Astrocyte (in vitro differentiated cells and primary cell): ENCODE measurements around the gene UBE2J2. TPM values are rescaled to one million over a fixed set of nuclear protein-coding genes. Genes with fewer than 3 reads are reported as not detected.

Experiments
- DNase-seq: peaks from one replicate; pipeline ENCODE4 v3.0.0-alpha.2; 2010; ENCODE audit warnings: low read depth
- FAIRE-seq: peaks from 2 replicates; lab custom pipeline; 2011; peaks lifted over from hg19 to GRCh38; lab: Jason Lieb, UNC
- H2AFZ ChIP-seq: 2 replicates; pipeline ENCODE4 v1.6.0; 2012; ENCODE audit warnings: low read depth, low read length, inconsistent platforms
- H3K27ac ChIP-seq: 2 replicates; pipeline ENCODE4 v1.5.1; 2011; ENCODE audit warnings: low read depth, low read length, inconsistent platforms
- H3K27me3 ChIP-seq: 2 replicates; pipeline ENCODE4 v1.6.0; 2011; ENCODE audit warnings: low read length, inconsistent platforms; ENCODE audit not compliant: insufficient read depth
- H3K36me3 ChIP-seq: 2 replicates; pipeline ENCODE4 v1.5.1; 2011; ENCODE audit warnings: low read length, inconsistent platforms; ENCODE audit not compliant: insufficient read depth
- H3K4me1 ChIP-seq: 2 replicates; pipeline ENCODE4 v1.5.1; 2011; ENCODE audit warnings: low read length, inconsistent platforms; ENCODE audit not compliant: insufficient read depth
- H3K4me2 ChIP-seq: 2 replicates; pipeline ENCODE4 v1.6.0; 2012; ENCODE audit warnings: low read length, inconsistent platforms
- H3K4me3 ChIP-seq: 2 replicates; pipeline ENCODE4 v1.5.1; 2011; ENCODE audit warnings: low read depth, mild to moderate bottlenecking, low read length, inconsistent platforms; ENCODE audit not compliant: insufficient read depth
- H3K79me2 ChIP-seq: 2 replicates; pipeline ENCODE4 v1.6.0; 2012; ENCODE audit warnings: mild to moderate bottlenecking, low read length, inconsistent platforms; ENCODE audit not compliant: insufficient read depth
- H3K9ac ChIP-seq: 2 replicates; pipeline ENCODE4 v1.6.0; 2012; ENCODE audit warnings: mild to moderate bottlenecking, low read length, inconsistent platforms
- H3K9me3 ChIP-seq: 2 replicates; pipeline ENCODE4 v1.5.1; 2012; ENCODE audit warnings: low read depth, mild to moderate bottlenecking, low read length, inconsistent platforms; ENCODE audit not compliant: insufficient read depth
- H4K20me1 ChIP-seq: 2 replicates; pipeline ENCODE4 v1.6.0; 2012; ENCODE audit warnings: low read length, inconsistent platforms; ENCODE audit not compliant: insufficient read depth
- H3K27ac Mint-ChIP-seq: one replicate; pipeline ENCODE4 v1.8.0; 2021; ENCODE audit warnings: mild to moderate bottlenecking, mixed read lengths; ENCODE audit not compliant: unreplicated experiment
- H3K27me3 Mint-ChIP-seq: one replicate; pipeline ENCODE4 v1.8.0; 2021; ENCODE audit warnings: low read depth, mixed read lengths; ENCODE audit not compliant: unreplicated experiment
- H3K36me3 Mint-ChIP-seq: one replicate; pipeline ENCODE4 v1.8.0; 2021; ENCODE audit warnings: low read depth, mixed read lengths; ENCODE audit not compliant: unreplicated experiment
- H3K4me1 Mint-ChIP-seq: one replicate; pipeline ENCODE4 v1.8.0; 2021; ENCODE audit warnings: low read depth, mixed read lengths; ENCODE audit not compliant: unreplicated experiment
- H3K4me3 Mint-ChIP-seq: one replicate; pipeline ENCODE4 v1.8.0; 2021; ENCODE audit warnings: mild to moderate bottlenecking, moderate library complexity, mixed read lengths; ENCODE audit not compliant: unreplicated experiment
- H3K9me3 Mint-ChIP-seq: one replicate; pipeline ENCODE4 v1.8.0; 2021; ENCODE audit warnings: mild to moderate bottlenecking, mixed read lengths; ENCODE audit not compliant: unreplicated experiment
- EZH2 ChIP-seq: IDR thresholded peaks from 2 replicates; pipeline ENCODE4 v1.6.1; 2012; ENCODE audit warnings: mild to moderate bottlenecking, low read length, inconsistent platforms; ENCODE audit not compliant: insufficient read depth
- total RNA-seq: library from RNA; stranded (reverse); gene quantifications from 2 replicates; pipeline ENCODE4 v1.2.1, GENCODE V29; 2021
- TF ChIP-seq, protein P1 (sequence below): IDR thresholded peaks from 2 replicates; pipeline ENCODE4 v1.5.1; 2011; ENCODE audit warnings: low read depth, mild to moderate bottlenecking, inconsistent platforms, low read length, moderate library complexity; ENCODE audit not compliant: insufficient read depth

The UBE2J2 gene
- total RNA-seq, 1 donor from 2014 or later = 67.4 TPM

DNA sequence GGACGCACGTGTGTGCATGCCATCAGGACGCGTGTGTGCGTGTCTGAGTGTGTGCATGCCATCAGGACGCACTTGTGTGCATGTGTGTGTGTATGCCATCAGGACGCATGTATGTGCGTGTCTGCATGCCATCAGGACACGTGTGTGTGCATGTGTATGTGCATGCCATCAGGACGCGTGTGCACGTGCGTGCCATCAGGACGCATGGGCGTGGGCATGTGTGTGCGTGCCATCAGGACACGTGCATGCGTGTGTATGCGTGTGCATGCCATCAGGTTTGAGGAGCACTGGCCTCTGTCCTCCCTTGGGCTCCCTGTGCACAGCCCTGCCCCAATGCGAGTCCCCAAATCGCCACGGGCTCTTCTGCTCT lies 14.6 kb downstream of the UBE2J2 start:
- H3K4me3 ChIP-seq = no peak overlapping the region
- H3K9me3 Mint-ChIP-seq = no peaks in the 10 kb centered on the region
- no peak overlapping the region for H3K4me3 Mint-ChIP-seq
- no peaks in the 10 kb centered on the region for H3K27me3 Mint-ChIP-seq
- TF ChIP-seq, protein P1, sequence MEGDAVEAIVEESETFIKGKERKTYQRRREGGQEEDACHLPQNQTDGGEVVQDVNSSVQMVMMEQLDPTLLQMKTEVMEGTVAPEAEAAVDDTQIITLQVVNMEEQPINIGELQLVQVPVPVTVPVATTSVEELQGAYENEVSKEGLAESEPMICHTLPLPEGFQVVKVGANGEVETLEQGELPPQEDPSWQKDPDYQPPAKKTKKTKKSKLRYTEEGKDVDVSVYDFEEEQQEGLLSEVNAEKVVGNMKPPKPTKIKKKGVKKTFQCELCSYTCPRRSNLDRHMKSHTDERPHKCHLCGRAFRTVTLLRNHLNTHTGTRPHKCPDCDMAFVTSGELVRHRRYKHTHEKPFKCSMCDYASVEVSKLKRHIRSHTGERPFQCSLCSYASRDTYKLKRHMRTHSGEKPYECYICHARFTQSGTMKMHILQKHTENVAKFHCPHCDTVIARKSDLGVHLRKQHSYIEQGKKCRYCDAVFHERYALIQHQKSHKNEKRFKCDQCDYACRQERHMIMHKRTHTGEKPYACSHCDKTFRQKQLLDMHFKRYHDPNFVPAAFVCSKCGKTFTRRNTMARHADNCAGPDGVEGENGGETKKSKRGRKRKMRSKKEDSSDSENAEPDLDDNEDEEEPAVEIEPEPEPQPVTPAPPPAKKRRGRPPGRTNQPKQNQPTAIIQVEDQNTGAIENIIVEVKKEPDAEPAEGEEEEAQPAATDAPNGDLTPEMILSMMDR = no peak
- TF ChIP-seq EZH2 = no peak
- H3K36me3 Mint-ChIP-seq = peaks cover 9% of the 10 kb centered on the region
- H2AFZ ChIP-seq = no peak overlapping the region
- H3K9me3 ChIP-seq = no peaks in the 10 kb centered on the region
- no peak overlapping the region for H3K4me2 ChIP-seq
- no peak overlapping the region for H3K9ac ChIP-seq
- no peak for DNase-seq
- peaks cover 58% of the 10 kb centered on the region for H3K79me2 ChIP-seq
- H3K36me3 ChIP-seq = peaks cover 20% of the 10 kb centered on the region
- peaks cover 3% of the 10 kb centered on the region for H3K4me1 ChIP-seq
- H4K20me1 ChIP-seq = peaks cover 53% of the 10 kb centered on the region
- peaks cover 10% of the 10 kb centered on the region for H3K4me1 Mint-ChIP-seq
- no peaks in the 10 kb centered on the region for H3K27me3 ChIP-seq
- no peak overlapping the region for H3K27ac Mint-ChIP-seq
- no peak for FAIRE-seq
- H3K27ac ChIP-seq = no peak overlapping the region

DNA sequence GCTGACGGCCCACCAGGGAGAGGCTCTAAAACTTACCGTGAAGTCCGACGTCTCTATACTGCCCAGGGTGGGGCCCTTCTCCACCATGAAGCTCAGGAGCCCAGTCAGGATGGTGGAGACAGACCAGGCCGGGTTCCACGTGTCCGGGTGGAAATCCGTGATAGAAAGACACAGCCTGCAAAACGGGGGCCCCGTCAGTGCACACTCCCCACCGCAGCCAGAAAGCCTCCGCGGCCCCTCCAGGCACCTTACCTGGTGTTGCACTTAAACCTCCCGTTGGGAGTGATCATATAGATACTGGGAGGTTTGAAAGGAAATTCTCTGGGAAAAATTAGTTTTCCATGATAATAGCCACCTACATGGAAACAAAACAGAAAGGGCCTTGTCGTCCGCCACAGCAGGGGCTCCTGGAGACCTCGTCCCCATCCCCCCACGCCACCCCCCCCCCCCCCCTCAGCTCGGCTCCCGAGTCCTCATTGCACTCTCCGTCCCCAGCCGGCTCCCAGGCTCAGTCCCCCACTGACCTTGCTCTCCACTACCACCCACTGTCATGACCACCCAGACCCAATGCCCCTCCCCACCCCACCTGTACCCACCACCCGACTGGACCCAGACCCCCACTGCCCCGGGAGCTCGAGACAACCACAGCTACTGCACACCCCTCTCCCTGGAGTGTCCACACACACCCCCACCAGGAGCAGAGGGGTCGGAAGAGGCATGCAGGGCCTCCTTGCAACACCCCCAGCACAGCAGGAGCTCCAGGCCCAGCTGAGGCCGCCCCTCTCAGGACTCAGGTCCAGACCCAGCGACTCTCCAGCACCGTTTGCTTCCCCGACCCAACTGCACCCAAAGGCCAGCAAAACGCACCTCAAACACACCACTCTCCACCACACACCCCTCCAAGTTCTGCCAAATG lies 16.4 kb downstream of the UBE2J2 start:
- no peak overlapping the region for H2AFZ ChIP-seq
- Mint-ChIP-seq H3K4me3 (no peak overlapping the region), H3K36me3 (peaks cover 14% of the 10 kb centered on the region), H3K27me3 (no peaks in the 10 kb centered on the region), H3K9me3 (no peaks in the 10 kb centered on the region), H3K27ac (no peak overlapping the region), H3K4me1 (peaks cover 5% of the 10 kb centered on the region)
- no peaks in the 10 kb centered on the region for H3K4me1 ChIP-seq
- H3K9ac ChIP-seq = no peak overlapping the region
- DNase-seq (no peak), FAIRE-seq (no peak)
- H3K4me2 ChIP-seq = no peak overlapping the region
- no peak overlapping the region for H3K4me3 ChIP-seq
- no peaks in the 10 kb centered on the region for H3K27me3 ChIP-seq
- peaks cover 64% of the 10 kb centered on the region for H4K20me1 ChIP-seq
- no peaks in the 10 kb centered on the region for H3K9me3 ChIP-seq
- TF ChIP-seq, protein P1 = no peak
- no peak for TF ChIP-seq EZH2
- H3K27ac ChIP-seq = no peak overlapping the region
- H3K36me3 ChIP-seq = peaks cover 6% of the 10 kb centered on the region
- H3K79me2 ChIP-seq = peaks cover 39% of the 10 kb centered on the region

DNA sequence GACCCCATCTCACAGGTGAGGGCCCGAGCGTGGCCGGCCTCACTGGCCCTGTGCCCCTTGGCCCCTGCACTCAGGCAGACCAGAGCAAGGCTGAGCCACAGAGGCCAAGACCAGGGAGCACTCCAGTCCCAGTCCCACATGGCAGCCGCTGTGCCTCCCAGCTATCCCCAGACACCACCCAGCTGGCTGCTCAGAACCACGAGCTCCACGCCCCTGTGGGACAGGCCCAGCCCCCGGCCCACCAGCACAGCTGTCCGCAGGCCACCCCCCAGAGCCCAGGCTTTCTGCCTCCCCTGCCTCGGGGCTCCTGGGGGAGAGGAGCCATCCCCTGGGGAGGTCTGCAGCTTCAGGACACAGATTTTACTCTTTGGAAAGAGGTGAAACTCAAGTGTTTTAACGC lies 18.0 kb downstream of the UBE2J2 start:
- H3K9me3 ChIP-seq = no peaks in the 10 kb centered on the region
- FAIRE-seq = no peak
- H2AFZ ChIP-seq = no peak overlapping the region
- H3K36me3 ChIP-seq = peaks cover 5% of the 10 kb centered on the region
- H3K27ac ChIP-seq = no peak overlapping the region
- H4K20me1 ChIP-seq = peaks cover 58% of the 10 kb centered on the region
- H3K27ac Mint-ChIP-seq = no peak overlapping the region
- no peaks in the 10 kb centered on the region for H3K27me3 Mint-ChIP-seq
- TF ChIP-seq EZH2 = no peak
- TF ChIP-seq, protein P1 = no peak
- DNase-seq = no peak
- H3K4me3 Mint-ChIP-seq = no peak overlapping the region
- H3K36me3 Mint-ChIP-seq = peaks cover 16% of the 10 kb centered on the region
- H3K4me1 ChIP-seq = no peaks in the 10 kb centered on the region
- no peak overlapping the region for H3K4me3 ChIP-seq
- H3K4me1 Mint-ChIP-seq = peaks cover 2% of the 10 kb centered on the region
- H3K79me2 ChIP-seq = peaks cover 28% of the 10 kb centered on the region
- H3K4me2 ChIP-seq = no peak overlapping the region
- no peak overlapping the region for H3K9ac ChIP-seq
- no peaks in the 10 kb centered on the region for H3K27me3 ChIP-seq
- H3K9me3 Mint-ChIP-seq = no peaks in the 10 kb centered on the region
